Measurements from ENCODE around the gene C2orf81.

Gene C2orf81

GRCh38 chr2:74372674-74373073 is 48.7 kb downstream of the C2orf81 start:
- Histone ChIP-seq H3K27ac (ENCODE audit: low read depth, low read length, severe bottlenecking) (no peak overlapping the region), H3K4me3 (ENCODE audit: extremely low read depth, insufficient read depth, low read length, poor library complexity, severe bottlenecking) (no peak overlapping the region), H3K36me3 (ENCODE audit: control insufficient read depth, insufficient read depth, low read length) (peaks cover 81% of the 10 kb centered on the region), H3K4me1 (ENCODE audit: control insufficient read depth, insufficient read depth, low read length, poor library complexity, severe bottlenecking) (peaks cover 17% of the 10 kb centered on the region), H3K9me3 (ENCODE audit: control insufficient read depth, low read length) (no peaks in the 10 kb centered on the region)
- WGBS, 2 experiments (ENCODE audit: insufficient coverage in 2 of 2) = 95 to 97% methylated on average over 3 to 6 of the region's 6 CpGs

GRCh38 chr2:74371421-74371820 is 50.0 kb downstream of the C2orf81 start:
- Histone ChIP-seq H3K9me3 (ENCODE audit: control insufficient read depth, low read length) (no peaks in the 10 kb centered on the region), H3K27ac (ENCODE audit: low read depth, low read length, severe bottlenecking) (no peak overlapping the region), H3K36me3 (ENCODE audit: control insufficient read depth, insufficient read depth, low read length) (peaks cover 81% of the 10 kb centered on the region), H3K4me3 (ENCODE audit: extremely low read depth, insufficient read depth, low read length, poor library complexity, severe bottlenecking) (no peak overlapping the region), H3K4me1 (ENCODE audit: control insufficient read depth, insufficient read depth, low read length, poor library complexity, severe bottlenecking) (peaks cover 17% of the 10 kb centered on the region)
- 97 to 100% methylated on average over 4 to 8 of the region's 9 CpGs for WGBS, 2 experiments (ENCODE audit: insufficient coverage in 2 of 2)

- Histone ChIP-seq H3K4me3 (ENCODE audit: extremely low read depth, insufficient read depth, low read length, poor library complexity, severe bottlenecking) (no peak overlapping the region), H3K27ac (ENCODE audit: low read depth, low read length, severe bottlenecking) (no peak overlapping the region), H3K9me3 (ENCODE audit: control insufficient read depth, low read length) (no peaks in the 10 kb centered on the region), H3K4me1 (ENCODE audit: control insufficient read depth, insufficient read depth, low read length, poor library complexity, severe bottlenecking) (peaks cover 11% of the 10 kb centered on the region), H3K36me3 (ENCODE audit: control insufficient read depth, insufficient read depth, low read length) (peaks cover 82% of the 10 kb centered on the region)
- WGBS, 2 experiments (ENCODE audit: insufficient coverage in 2 of 2) = 96 to 100% methylated on average over 2 to 3 of the region's 7 CpGs
Observed at GRCh38 chr2:74369976-74370375, 51.4 kb downstream of the C2orf81 start.

- 94 to 95% methylated on average over 3 to 4 of the region's 5 CpGs for WGBS, 2 experiments (ENCODE audit: insufficient coverage in 2 of 2)
- H3K27ac ChIP-seq (ENCODE audit: low read depth, low read length, severe bottlenecking) = no peak overlapping the region
- no peak overlapping the region for H3K4me3 ChIP-seq (ENCODE audit: extremely low read depth, insufficient read depth, low read length, poor library complexity, severe bottlenecking)
- no peaks in the 10 kb centered on the region for H3K4me1 ChIP-seq (ENCODE audit: control insufficient read depth, insufficient read depth, low read length, poor library complexity, severe bottlenecking)
- H3K9me3 ChIP-seq (ENCODE audit: control insufficient read depth, low read length) = no peaks in the 10 kb centered on the region
- peaks cover 92% of the 10 kb centered on the region for H3K36me3 ChIP-seq (ENCODE audit: control insufficient read depth, insufficient read depth, low read length)
Observed at GRCh38 chr2:74368499-74368898, 52.9 kb downstream of the C2orf81 start.

- Histone ChIP-seq H3K4me3 (ENCODE audit: extremely low read depth, insufficient read depth, low read length, poor library complexity, severe bottlenecking) (no peak overlapping the region), H3K9me3 (ENCODE audit: control insufficient read depth, low read length) (no peaks in the 10 kb centered on the region), H3K4me1 (ENCODE audit: control insufficient read depth, insufficient read depth, low read length, poor library complexity, severe bottlenecking) (no peaks in the 10 kb centered on the region), H3K27ac (ENCODE audit: low read depth, low read length, severe bottlenecking) (no peak overlapping the region), H3K36me3 (ENCODE audit: control insufficient read depth, insufficient read depth, low read length) (peaks cover 100% of the 10 kb centered on the region)
- WGBS, 2 experiments (ENCODE audit: insufficient coverage in 2 of 2) = 94 to 95% methylated on average over 6 of the region's 7 CpGs
Observed at GRCh38 chr2:74367789-74368188, 53.6 kb downstream of the C2orf81 start.

GRCh38 chr2:74366036-74366435 is 55.4 kb downstream of the C2orf81 start:
- WGBS, 2 experiments (ENCODE audit: insufficient coverage in 2 of 2) = 90 to 100% methylated on average over 1 to 3 of the region's 3 CpGs

GRCh38 chr2:74364533-74365505 is 56.6 kb downstream of the C2orf81 start:
- H3K9me3 ChIP-seq (ENCODE audit: control insufficient read depth, low read length) = no peaks in the 10 kb centered on the region
- no peaks in the 10 kb centered on the region for H3K4me1 ChIP-seq (ENCODE audit: control insufficient read depth, insufficient read depth, low read length, poor library complexity, severe bottlenecking)
- H3K27ac ChIP-seq (ENCODE audit: low read depth, low read length, severe bottlenecking) = no peak overlapping the region
- WGBS, 2 experiments (ENCODE audit: insufficient coverage in 2 of 2) = 82 to 94% methylated on average over 5 to 6 of the region's 8 CpGs
- peaks cover 100% of the 10 kb centered on the region for H3K36me3 ChIP-seq (ENCODE audit: control insufficient read depth, insufficient read depth, low read length)
- H3K4me3 ChIP-seq (ENCODE audit: extremely low read depth, insufficient read depth, low read length, poor library complexity, severe bottlenecking) = no peak overlapping the region

More at GRCh38 chr2:74366036-74366435, 55.4 kb downstream of the C2orf81 start:
- Histone ChIP-seq H3K9me3 (ENCODE audit: control insufficient read depth, low read length) (no peaks in the 10 kb centered on the region), H3K4me1 (ENCODE audit: control insufficient read depth, insufficient read depth, low read length, poor library complexity, severe bottlenecking) (no peaks in the 10 kb centered on the region), H3K27ac (ENCODE audit: low read depth, low read length, severe bottlenecking) (no peak overlapping the region), H3K36me3 (ENCODE audit: control insufficient read depth, insufficient read depth, low read length) (peaks cover 100% of the 10 kb centered on the region), H3K4me3 (ENCODE audit: extremely low read depth, insufficient read depth, low read length, poor library complexity, severe bottlenecking) (no peak overlapping the region)

Measured in mesodermal cell (in vitro differentiated cells).